GM23248 (cell line): ENCODE measurements around the gene MB21D2. TPM values are rescaled to one million over a fixed set of nuclear protein-coding genes. Genes with fewer than 3 reads are reported as not detected.

Source experiments
- DNase-seq: peaks from one replicate; pipeline ENCODE4 v3.0.0-alpha.2; 2015
- H2AFZ ChIP-seq: fragments of 200-600 bp; sonication (generic); 2 replicates; pipeline ENCODE4 v1.6.1; 2016; ENCODE audit warnings: antibody characterized with exemption
- H3F3A ChIP-seq: fragments of 200-600 bp; sonication (generic); 2 replicates; pipeline ENCODE4 v1.6.1; 2016; ENCODE audit warnings: mild to moderate bottlenecking, antibody characterized with exemption, mixed run types; ENCODE audit not compliant: insufficient read depth
- H3K27ac ChIP-seq: fragments of 200-600 bp; sonication (generic); 2 replicates; pipeline ENCODE4 v1.5.1; 2016; ENCODE audit warnings: mild to moderate bottlenecking
- H3K27me3 ChIP-seq: fragments of 200-600 bp; sonication (generic); replicated peaks from 2 replicates; pipeline ENCODE4 v1.6.1; 2016; ENCODE audit warnings: mild to moderate bottlenecking; ENCODE audit not compliant: insufficient read depth
- H3K36me3 ChIP-seq: fragments of 200-600 bp; sonication (generic); 2 replicates; pipeline ENCODE4 v1.6.1; 2016; ENCODE audit warnings: low read depth, mild to moderate bottlenecking
- H3K4me1 ChIP-seq: fragments of 200-600 bp; sonication (generic); 2 replicates; pipeline ENCODE4 v1.6.1; 2016; ENCODE audit warnings: mild to moderate bottlenecking; ENCODE audit not compliant: insufficient read depth
- H3K4me2 ChIP-seq: fragments of 200-600 bp; sonication (generic); one replicate; pipeline ENCODE4 v1.6.1; 2016; ENCODE audit warnings: mild to moderate bottlenecking; ENCODE audit not compliant: unreplicated experiment
- H3K4me3 ChIP-seq: fragments of 200-600 bp; sonication (generic); 2 replicates; pipeline ENCODE4 v1.5.1; 2016; ENCODE audit warnings: mild to moderate bottlenecking
- H3K79me2 ChIP-seq: fragments of 200-600 bp; sonication (generic); 2 replicates; pipeline ENCODE4 v1.6.1; 2016; ENCODE audit warnings: mild to moderate bottlenecking; ENCODE audit not compliant: insufficient read depth
- H3K9ac ChIP-seq: fragments of 200-600 bp; sonication (generic); 2 replicates; pipeline ENCODE4 v1.6.1; 2016; ENCODE audit warnings: mild to moderate bottlenecking
- H3K9me2 ChIP-seq: fragments of 200-600 bp; sonication (generic); 2 replicates; pipeline ENCODE4 v1.6.1; 2016; ENCODE audit warnings: mixed run types, mild to moderate bottlenecking, moderate library complexity; ENCODE audit not compliant: insufficient read depth
- H3K9me3 ChIP-seq: fragments of 200-600 bp; sonication (generic); one replicate; pipeline ENCODE4 v1.6.1; 2017; ENCODE audit warnings: low read depth
- H4K20me1 ChIP-seq: fragments of 200-600 bp; sonication (generic); 2 replicates; pipeline ENCODE4 v1.6.0; 2016; ENCODE audit not compliant: insufficient read depth
- EZH2 ChIP-seq: fragments of 200-600 bp; sonication (generic); IDR thresholded peaks from 2 replicates; pipeline ENCODE4 v1.6.1; 2018; ENCODE audit warnings: antibody characterized with exemption, mild to moderate bottlenecking; ENCODE audit not compliant: insufficient read depth, poor library complexity, severe bottlenecking
- EZH2phosphoT487 ChIP-seq: fragments of 200-600 bp; sonication (generic); IDR thresholded peaks from 2 replicates; pipeline ENCODE4 v1.6.1; 2018; ENCODE audit warnings: antibody characterized with exemption, moderate library complexity, mild to moderate bottlenecking, low read depth; ENCODE audit not compliant: insufficient read depth
- WGBS, 2 experiments: methylation state at CpG; one replicate each; pipeline ENCODE4 v1.1.6; 2015 to 2017; ENCODE audit warnings: low lambda C conversion rate in 2 of 2, low coverage in 1 of 2; ENCODE audit errors: missing lambda C conversion rate in 2 of 2; 5-methylcytosine and 5-hydroxymethylcytosine counted together
- in situ Hi-C: fragments of 300-500 bp; cut with MboI; formaldehyde crosslinking; loops from 2 replicates; pipeline ENCODE4 v1.15.0; 2020
- polyA plus RNA-seq: library from polyadenylated mRNA; unstranded; fragments of >200 nt; fragmentation: Nextera tagmentation; extraction: Ambion mirVana; gene quantifications from 2 replicates; pipeline ENCODE4 v1.2.1, GENCODE V29; 2016
- total RNA-seq: library from RNA; depleted of rRNA; stranded (reverse); fragments of >200 nt; shearing (Covaris generic); gene quantifications from 2 replicates; pipeline ENCODE4 v1.2.3, GENCODE V29; 2014; rRNA removed

The MB21D2 gene
- total and polyA plus RNA-seq, 2 experiments from 2014 or later, result 10.9 to 26.4 TPM

DNA sequence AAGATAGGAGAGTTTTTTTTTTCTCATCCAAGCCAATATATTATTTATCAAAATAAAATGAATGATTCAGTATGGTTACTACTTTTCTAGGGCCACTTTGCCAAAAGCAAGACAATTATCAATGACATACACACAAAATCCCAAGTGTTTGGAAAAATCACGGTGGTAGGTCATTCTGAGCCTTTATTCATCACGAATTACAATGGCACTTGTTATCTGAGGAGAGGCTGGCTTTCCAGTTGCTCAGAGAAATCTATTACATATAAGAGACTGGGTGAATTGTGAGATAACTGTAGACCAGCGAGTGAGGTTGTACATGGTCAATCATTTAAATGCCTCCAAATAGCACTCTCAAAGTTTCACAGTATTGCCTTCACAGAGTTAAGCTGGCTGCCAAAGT lies 169.9 kb downstream of the MB21D2 start:
- H3F3A ChIP-seq, result no peaks in the 10 kb centered on the region
- TF ChIP-seq EZH2phosphoT487 (no peak), EZH2 (no peak)
- no peaks in the 10 kb centered on the region for H3K36me3 ChIP-seq
- H2AFZ ChIP-seq, result no peak overlapping the region
- H3K4me2 ChIP-seq, result no peak overlapping the region
- H3K4me1 ChIP-seq, result no peaks in the 10 kb centered on the region
- no peaks in the 10 kb centered on the region for H3K79me2 ChIP-seq
- H3K9me3 ChIP-seq, result no peaks in the 10 kb centered on the region
- H4K20me1 ChIP-seq, result no peaks in the 10 kb centered on the region
- H3K9ac ChIP-seq, result no peak overlapping the region
- H3K27me3 ChIP-seq, result no peaks in the 10 kb centered on the region
- 1 to 2% methylated on average over 3 of the region's 3 CpGs for WGBS, 2 experiments
- H3K27ac ChIP-seq, result no peak overlapping the region
- no peak for DNase-seq
- H3K9me2 ChIP-seq, result no peaks in the 10 kb centered on the region
- in situ Hi-C loops, result no loop called here
- H3K4me3 ChIP-seq, result no peak overlapping the region

DNA sequence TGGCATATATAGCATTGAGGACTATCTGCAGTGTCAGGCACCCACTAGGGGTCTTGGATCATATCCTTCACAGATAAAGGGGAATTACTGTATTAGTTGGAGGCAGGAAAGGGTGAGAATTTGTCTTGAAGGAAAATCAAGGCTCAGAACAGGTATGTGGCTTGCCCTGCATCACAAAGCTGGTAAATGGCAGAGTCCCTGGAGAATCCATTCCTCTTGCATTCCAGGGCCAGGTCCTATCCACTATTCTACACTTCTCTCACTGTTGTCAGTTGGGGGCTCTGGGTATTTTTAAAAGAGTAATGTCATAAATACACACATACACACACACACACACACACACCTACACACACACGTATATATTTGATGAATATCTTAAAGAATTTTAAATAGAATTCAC lies 170.5 kb downstream of the MB21D2 start:
- no peak for DNase-seq
- H4K20me1 ChIP-seq, result no peaks in the 10 kb centered on the region
- no peak overlapping the region for H3K4me2 ChIP-seq
- WGBS, 2 experiments, result 12 to 14% methylated on average over 1 of the region's 1 CpG
- in situ Hi-C loops, result no loop called here
- no peak overlapping the region for H3K4me3 ChIP-seq
- H3K27ac ChIP-seq, result no peak overlapping the region
- no peaks in the 10 kb centered on the region for H3K9me2 ChIP-seq
- no peaks in the 10 kb centered on the region for H3K9me3 ChIP-seq
- H2AFZ ChIP-seq, result no peak overlapping the region
- no peaks in the 10 kb centered on the region for H3K27me3 ChIP-seq
- no peaks in the 10 kb centered on the region for H3K4me1 ChIP-seq
- H3K36me3 ChIP-seq, result no peaks in the 10 kb centered on the region
- H3K79me2 ChIP-seq, result no peaks in the 10 kb centered on the region
- H3K9ac ChIP-seq, result no peak overlapping the region
- no peak for TF ChIP-seq EZH2phosphoT487
- no peak for TF ChIP-seq EZH2
- no peaks in the 10 kb centered on the region for H3F3A ChIP-seq

Other genes starting within 250 kb of the MB21D2 start
- not detected in 2 replicates for gene FGF12, start 190.3 kb downstream of the MB21D2 start, total RNA-seq
- gene FGF12, start 190.3 kb downstream of the MB21D2 start, polyA plus RNA-seq, result not detected in 2 replicates